GM23248 (cell line): ENCODE measurements around the gene PPHLN1. TPM values are rescaled to one million over a fixed set of nuclear protein-coding genes. Genes with fewer than 3 reads are reported as not detected.

Experiments
- DNase-seq: peaks from one replicate; pipeline ENCODE4 v3.0.0-alpha.2; 2015
- H2AFZ ChIP-seq: fragments of 200-600 bp; sonication (generic); 2 replicates; pipeline ENCODE4 v1.6.1; 2016; ENCODE audit warnings: antibody characterized with exemption
- H3F3A ChIP-seq: fragments of 200-600 bp; sonication (generic); 2 replicates; pipeline ENCODE4 v1.6.1; 2016; ENCODE audit warnings: mild to moderate bottlenecking, antibody characterized with exemption, mixed run types; ENCODE audit not compliant: insufficient read depth
- H3K27ac ChIP-seq: fragments of 200-600 bp; sonication (generic); 2 replicates; pipeline ENCODE4 v1.5.1; 2016; ENCODE audit warnings: mild to moderate bottlenecking
- H3K27me3 ChIP-seq: fragments of 200-600 bp; sonication (generic); replicated peaks from 2 replicates; pipeline ENCODE4 v1.6.1; 2016; ENCODE audit warnings: mild to moderate bottlenecking; ENCODE audit not compliant: insufficient read depth
- H3K36me3 ChIP-seq: fragments of 200-600 bp; sonication (generic); 2 replicates; pipeline ENCODE4 v1.6.1; 2016; ENCODE audit warnings: low read depth, mild to moderate bottlenecking
- H3K4me1 ChIP-seq: fragments of 200-600 bp; sonication (generic); 2 replicates; pipeline ENCODE4 v1.6.1; 2016; ENCODE audit warnings: mild to moderate bottlenecking; ENCODE audit not compliant: insufficient read depth
- H3K4me2 ChIP-seq: fragments of 200-600 bp; sonication (generic); one replicate; pipeline ENCODE4 v1.6.1; 2016; ENCODE audit warnings: mild to moderate bottlenecking; ENCODE audit not compliant: unreplicated experiment
- H3K4me3 ChIP-seq: fragments of 200-600 bp; sonication (generic); 2 replicates; pipeline ENCODE4 v1.5.1; 2016; ENCODE audit warnings: mild to moderate bottlenecking
- H3K79me2 ChIP-seq: fragments of 200-600 bp; sonication (generic); 2 replicates; pipeline ENCODE4 v1.6.1; 2016; ENCODE audit warnings: mild to moderate bottlenecking; ENCODE audit not compliant: insufficient read depth
- H3K9ac ChIP-seq: fragments of 200-600 bp; sonication (generic); 2 replicates; pipeline ENCODE4 v1.6.1; 2016; ENCODE audit warnings: mild to moderate bottlenecking
- H3K9me2 ChIP-seq: fragments of 200-600 bp; sonication (generic); 2 replicates; pipeline ENCODE4 v1.6.1; 2016; ENCODE audit warnings: mixed run types, mild to moderate bottlenecking, moderate library complexity; ENCODE audit not compliant: insufficient read depth
- H3K9me3 ChIP-seq: fragments of 200-600 bp; sonication (generic); one replicate; pipeline ENCODE4 v1.6.1; 2017; ENCODE audit warnings: low read depth
- H4K20me1 ChIP-seq: fragments of 200-600 bp; sonication (generic); 2 replicates; pipeline ENCODE4 v1.6.0; 2016; ENCODE audit not compliant: insufficient read depth
- EZH2 ChIP-seq: fragments of 200-600 bp; sonication (generic); IDR thresholded peaks from 2 replicates; pipeline ENCODE4 v1.6.1; 2018; ENCODE audit warnings: antibody characterized with exemption, mild to moderate bottlenecking; ENCODE audit not compliant: insufficient read depth, poor library complexity, severe bottlenecking
- EZH2phosphoT487 ChIP-seq: fragments of 200-600 bp; sonication (generic); IDR thresholded peaks from 2 replicates; pipeline ENCODE4 v1.6.1; 2018; ENCODE audit warnings: antibody characterized with exemption, moderate library complexity, mild to moderate bottlenecking, low read depth; ENCODE audit not compliant: insufficient read depth
- WGBS, 2 experiments: methylation state at CpG; one replicate each; pipeline ENCODE4 v1.1.6; 2015 to 2017; ENCODE audit warnings: low lambda C conversion rate in 2 of 2, low coverage in 1 of 2; ENCODE audit errors: missing lambda C conversion rate in 2 of 2; 5-methylcytosine and 5-hydroxymethylcytosine counted together
- in situ Hi-C: fragments of 300-500 bp; cut with MboI; formaldehyde crosslinking; loops from 2 replicates; pipeline ENCODE4 v1.15.0; 2020
- polyA plus RNA-seq: library from polyadenylated mRNA; unstranded; fragments of >200 nt; fragmentation: Nextera tagmentation; extraction: Ambion mirVana; gene quantifications from 2 replicates; pipeline ENCODE4 v1.2.1, GENCODE V29; 2016
- total RNA-seq: library from RNA; depleted of rRNA; stranded (reverse); fragments of >200 nt; shearing (Covaris generic); gene quantifications from 2 replicates; pipeline ENCODE4 v1.2.3, GENCODE V29; 2014

PPHLN1 gene
- total and polyA plus RNA-seq, 2 experiments from 2014 or later = 55.3 to 72.0 TPM

GRCh38 chr12:42469355-42470175 lies 143.6 kb downstream of the PPHLN1 start:
- WGBS, 2 experiments = 86% methylated on average over 7 of the region's 7 CpGs
- H3K27me3 ChIP-seq = no peaks in the 10 kb centered on the region
- H3K36me3 ChIP-seq = peaks cover 57% of the 10 kb centered on the region
- in situ Hi-C loops = loop anchor here (10.0 kb wide), 1 partner anchor 865 kb away; no protein-coding TSS in a partner anchor
- H3K27ac ChIP-seq = no peak overlapping the region
- no peak overlapping the region for H3K4me2 ChIP-seq
- H3K4me3 ChIP-seq = no peak overlapping the region
- H3K79me2 ChIP-seq = peaks cover 57% of the 10 kb centered on the region
- peaks cover 37% of the 10 kb centered on the region for H3K4me1 ChIP-seq
- H4K20me1 ChIP-seq = no peaks in the 10 kb centered on the region
- no peaks in the 10 kb centered on the region for H3K9me2 ChIP-seq
- no peak for DNase-seq
- TF ChIP-seq EZH2 (no peak), EZH2phosphoT487 (no peak)
- H3K9me3 ChIP-seq = no peaks in the 10 kb centered on the region
- no peak overlapping the region for H2AFZ ChIP-seq
- no peak overlapping the region for H3K9ac ChIP-seq
- H3F3A ChIP-seq = peaks cover 28% of the 10 kb centered on the region

- no peak overlapping the region for H2AFZ ChIP-seq
- H3K9me2 ChIP-seq = no peaks in the 10 kb centered on the region
- peaks cover 71% of the 10 kb centered on the region for H3K79me2 ChIP-seq
- no peak overlapping the region; the same call in 1 of the 2 replicates for H3K9ac ChIP-seq
- peak overlapping the region; percentile 64 for H3K27ac ChIP-seq
- no peak for DNase-seq
- TF ChIP-seq EZH2phosphoT487 (no peak), EZH2 (no peak)
- H3K4me1 ChIP-seq = peaks cover 46% of the 10 kb centered on the region
- peak overlapping the region; percentile 55 for H3K4me2 ChIP-seq
- H4K20me1 ChIP-seq = no peaks in the 10 kb centered on the region
- H3K27me3 ChIP-seq = no peaks in the 10 kb centered on the region
- H3K36me3 ChIP-seq = peaks cover 33% of the 10 kb centered on the region
- peaks cover 39% of the 10 kb centered on the region for H3F3A ChIP-seq
- H3K9me3 ChIP-seq = no peaks in the 10 kb centered on the region
- WGBS, 2 experiments = 78 to 87% methylated on average over 3 of the region's 3 CpGs
- H3K4me3 ChIP-seq = no peak overlapping the region
- in situ Hi-C loops = loop anchor here (10.0 kb wide), 1 partner anchor 862 kb away; no protein-coding TSS in a partner anchor
Observed at GRCh38 chr12:42472376-42472775, 146.4 kb downstream of the PPHLN1 start.

- H2AFZ ChIP-seq = no peak overlapping the region
- H3K4me3 ChIP-seq = no peak overlapping the region
- in situ Hi-C loops = loop anchor here (10.0 kb wide), 1 partner anchor 862 kb away; no protein-coding TSS in a partner anchor
- H4K20me1 ChIP-seq = no peaks in the 10 kb centered on the region
- peaks cover 50% of the 10 kb centered on the region for H3K4me1 ChIP-seq
- peak overlapping the region; percentile 55 for H3K4me2 ChIP-seq
- TF ChIP-seq EZH2phosphoT487 (peak; percentile 88), EZH2 (no peak)
- WGBS, 2 experiments = 0% methylated on average over 1 of the region's 1 CpG
- H3K79me2 ChIP-seq = peaks cover 77% of the 10 kb centered on the region
- peak overlapping the region; percentile 12; the same call in 1 of the 2 replicates for H3K9ac ChIP-seq
- no peaks in the 10 kb centered on the region for H3K9me2 ChIP-seq
- H3K9me3 ChIP-seq = no peaks in the 10 kb centered on the region
- H3F3A ChIP-seq = peaks cover 44% of the 10 kb centered on the region
- H3K27ac ChIP-seq = peak overlapping the region; percentile 64
- H3K36me3 ChIP-seq = peaks cover 26% of the 10 kb centered on the region
- no peaks in the 10 kb centered on the region for H3K27me3 ChIP-seq
- peak; percentile 88 for DNase-seq
Observed at GRCh38 chr12:42473130-42473529, 147.2 kb downstream of the PPHLN1 start.

GRCh38 chr12:42473561-42473960 lies 147.6 kb downstream of the PPHLN1 start:
- Histone ChIP-seq H3K9me3 (no peaks in the 10 kb centered on the region), H3K4me3 (no peak overlapping the region), H3F3A (peaks cover 42% of the 10 kb centered on the region), H3K9ac (peak overlapping the region; percentile 12; the same call in 1 of the 2 replicates), H3K36me3 (peaks cover 22% of the 10 kb centered on the region), H3K27me3 (no peaks in the 10 kb centered on the region), H3K79me2 (peaks cover 82% of the 10 kb centered on the region), H3K27ac (peak overlapping the region; percentile 64), H3K4me1 (peaks cover 55% of the 10 kb centered on the region), H3K9me2 (no peaks in the 10 kb centered on the region), H4K20me1 (no peaks in the 10 kb centered on the region), H3K4me2 (peak overlapping the region; percentile 16), H2AFZ (no peak overlapping the region)
- no peak for TF ChIP-seq EZH2
- TF ChIP-seq EZH2phosphoT487 = no peak
- WGBS, 2 experiments = 35 to 48% methylated on average over 1 of the region's 1 CpG
- in situ Hi-C loops = loop anchor here (10.0 kb wide), 1 partner anchor 861 kb away; no protein-coding TSS in a partner anchor
- DNase-seq = no peak
